ENCODE data around the gene OR52I1.
A peak's percentile ranks its signal among the peaks of the same experiment; 100 is the strongest.

The OR52I1 gene

GRCh38 chr11:4610258-4610935 lies 16.6 kb downstream of the OR52I1 start:
- H3K4me3 ChIP-seq (ENCODE audit: low read length), result no peak overlapping the region

GRCh38 chr11:4611986-4612385 lies 18.1 kb downstream of the OR52I1 start:
- no peaks in the 10 kb centered on the region for H3F3A ChIP-seq (ENCODE audit: control insufficient read depth, insufficient read depth)
- no peaks in the 10 kb centered on the region for H3K36me3 ChIP-seq (ENCODE audit: control insufficient read depth, low read length)
- H3K27me3 ChIP-seq (ENCODE audit: control insufficient read depth, low read length), result no peaks in the 10 kb centered on the region
- TF ChIP-seq EZH2phosphoT487 (IDR thresholded peaks at IDR 0.05; ENCODE audit: borderline replicate concordance, low read length) (no peak), CTCF (IDR thresholded peaks at IDR 0.05; ENCODE audit: low read depth, low read length, poor library complexity, severe bottlenecking) (no peak)
- no peaks in the 10 kb centered on the region for H4K20me1 ChIP-seq (ENCODE audit: control insufficient read depth, insufficient read depth, low read depth, low read length)
- H3K4me1 ChIP-seq (ENCODE audit: control insufficient read depth, low read length), result peaks cover 14% of the 10 kb centered on the region
- no peak overlapping the region for H3K4me3 ChIP-seq (ENCODE audit: low read length)
- H3K27ac ChIP-seq (ENCODE audit: low read depth, low read length), result no peak overlapping the region
- H3K79me2 ChIP-seq (ENCODE audit: control insufficient read depth, low read length), result peaks cover 4% of the 10 kb centered on the region
- peaks cover 6% of the 10 kb centered on the region; the same call in 1 of the 2 replicates for H3K9me3 ChIP-seq (ENCODE audit: control insufficient read depth, insufficient read depth, low read length)
- H3K4me2 ChIP-seq (ENCODE audit: low read length), result no peak overlapping the region
- H3K9me2 ChIP-seq (replicated peaks; ENCODE audit: control insufficient read depth, low read length), result no peaks in the 10 kb centered on the region

More at GRCh38 chr11:4610258-4610935, 16.6 kb downstream of the OR52I1 start:
- peaks cover 9% of the 10 kb centered on the region for H3K79me2 ChIP-seq (ENCODE audit: control insufficient read depth, low read length)
- no peak for TF ChIP-seq EZH2phosphoT487 (IDR thresholded peaks at IDR 0.05; ENCODE audit: borderline replicate concordance, low read length)
- no peak for TF ChIP-seq CTCF (IDR thresholded peaks at IDR 0.05; ENCODE audit: low read depth, low read length, poor library complexity, severe bottlenecking)
- H4K20me1 ChIP-seq (ENCODE audit: control insufficient read depth, insufficient read depth, low read depth, low read length), result no peaks in the 10 kb centered on the region
- H3K9me3 ChIP-seq (ENCODE audit: control insufficient read depth, insufficient read depth, low read length), result peaks cover 6% of the 10 kb centered on the region; the same call in 1 of the 2 replicates
- H3F3A ChIP-seq (ENCODE audit: control insufficient read depth, insufficient read depth), result no peaks in the 10 kb centered on the region
- H3K4me1 ChIP-seq (ENCODE audit: control insufficient read depth, low read length), result peaks cover 19% of the 10 kb centered on the region
- H3K27ac ChIP-seq (ENCODE audit: low read depth, low read length), result no peak overlapping the region
- peak overlapping the region; percentile 24 for H3K4me2 ChIP-seq (ENCODE audit: low read length)
- no peaks in the 10 kb centered on the region for H3K27me3 ChIP-seq (ENCODE audit: control insufficient read depth, low read length)
- H3K9me2 ChIP-seq (replicated peaks; ENCODE audit: control insufficient read depth, low read length), result no peaks in the 10 kb centered on the region
- no peaks in the 10 kb centered on the region for H3K36me3 ChIP-seq (ENCODE audit: control insufficient read depth, low read length)

- Histone ChIP-seq H3K4me2 (ENCODE audit: low read length) (no peak overlapping the region), H3F3A (ENCODE audit: control insufficient read depth, insufficient read depth) (no peaks in the 10 kb centered on the region), H3K9me3 (ENCODE audit: control insufficient read depth, insufficient read depth, low read length) (no peaks in the 10 kb centered on the region), H3K4me1 (ENCODE audit: control insufficient read depth, low read length) (no peaks in the 10 kb centered on the region), H3K79me2 (ENCODE audit: control insufficient read depth, low read length) (no peaks in the 10 kb centered on the region), H3K36me3 (ENCODE audit: control insufficient read depth, low read length) (no peaks in the 10 kb centered on the region), H3K27ac (ENCODE audit: low read depth, low read length) (no peak overlapping the region), H4K20me1 (ENCODE audit: control insufficient read depth, insufficient read depth, low read depth, low read length) (no peaks in the 10 kb centered on the region), H3K9me2 (replicated peaks; ENCODE audit: control insufficient read depth, low read length) (no peaks in the 10 kb centered on the region), H3K4me3 (ENCODE audit: low read length) (no peak overlapping the region), H3K27me3 (ENCODE audit: control insufficient read depth, low read length) (no peaks in the 10 kb centered on the region)
- TF ChIP-seq EZH2phosphoT487 (IDR thresholded peaks at IDR 0.05; ENCODE audit: borderline replicate concordance, low read length) (no peak), CTCF (IDR thresholded peaks at IDR 0.05; ENCODE audit: low read depth, low read length, poor library complexity, severe bottlenecking) (no peak)
Measured at GRCh38 chr11:4615856-4616444, 22.1 kb downstream of the OR52I1 start.
